Effector CD4-positive, alpha-beta T cell (primary cell): Measurements from ENCODE around the gene KCNH1.

ENCODE experiments used
- DNase-seq: peaks from one replicate; pipeline ENCODE4 v3.0.0-alpha.2; 2020

Gene KCNH1

GRCh38 chr1:210792250-210793102, 341.5 kb downstream of the KCNH1 start:
- DNase-seq, result no peak

- DNase-seq, result no peak
These were observed 343.8 kb downstream of the KCNH1 start for GRCh38 chr1:210790196-210790595.

- no peak for DNase-seq
These were observed 346.1 kb downstream of the KCNH1 start for GRCh38 chr1:210787800-210788199.

- no peak for DNase-seq
These were observed 347.4 kb downstream of the KCNH1 start for GRCh38 chr1:210786546-210786945.

GRCh38 chr1:210783925-210784324, 350.0 kb downstream of the KCNH1 start:
- DNase-seq, result no peak

- no peak for DNase-seq
These were observed 352.3 kb downstream of the KCNH1 start for GRCh38 chr1:210781652-210782051.

- DNase-seq, result no peak
These were observed 354.7 kb downstream of the KCNH1 start for GRCh38 chr1:210779269-210779668.

- DNase-seq, result no peak
These were observed 356.0 kb downstream of the KCNH1 start for GRCh38 chr1:210777914-210778313.

- no peak for DNase-seq
These were observed 357.2 kb downstream of the KCNH1 start for GRCh38 chr1:210776712-210777111.

- no peak for DNase-seq
These were observed 358.7 kb downstream of the KCNH1 start for GRCh38 chr1:210775289-210775688.

- no peak for DNase-seq
These were observed 360.5 kb downstream of the KCNH1 start for GRCh38 chr1:210773450-210773849.

GRCh38 chr1:210771131-210771530, 362.8 kb downstream of the KCNH1 start:
- no peak for DNase-seq

- no peak for DNase-seq
These were observed 363.5 kb downstream of the KCNH1 start for GRCh38 chr1:210770396-210770984.

GRCh38 chr1:210769473-210769872, 364.5 kb downstream of the KCNH1 start:
- no peak for DNase-seq

- no peak for DNase-seq
These were observed 369.4 kb downstream of the KCNH1 start for GRCh38 chr1:210764536-210764935.

GRCh38 chr1:210758761-210759160, 375.2 kb downstream of the KCNH1 start:
- no peak for DNase-seq

GRCh38 chr1:210758261-210758660, 375.7 kb downstream of the KCNH1 start:
- no peak for DNase-seq

- DNase-seq, result no peak
These were observed 376.3 kb downstream of the KCNH1 start for GRCh38 chr1:210757677-210758076.

- DNase-seq, result no peak
These were observed 377.8 kb downstream of the KCNH1 start for GRCh38 chr1:210755991-210756659.

GRCh38 chr1:210754878-210755665, 378.9 kb downstream of the KCNH1 start:
- DNase-seq, result no peak

GRCh38 chr1:210751911-210752310, 382.0 kb downstream of the KCNH1 start:
- DNase-seq, result no peak

GRCh38 chr1:210750468-210750867, 383.5 kb downstream of the KCNH1 start:
- DNase-seq, result no peak

GRCh38 chr1:210748796-210749195, 385.2 kb downstream of the KCNH1 start:
- DNase-seq, result no peak
